ENCODE measurements around the gene CLDN6.
A peak's percentile ranks its signal among the peaks of the same experiment; 100 is the strongest.

Gene CLDN6

DNA sequence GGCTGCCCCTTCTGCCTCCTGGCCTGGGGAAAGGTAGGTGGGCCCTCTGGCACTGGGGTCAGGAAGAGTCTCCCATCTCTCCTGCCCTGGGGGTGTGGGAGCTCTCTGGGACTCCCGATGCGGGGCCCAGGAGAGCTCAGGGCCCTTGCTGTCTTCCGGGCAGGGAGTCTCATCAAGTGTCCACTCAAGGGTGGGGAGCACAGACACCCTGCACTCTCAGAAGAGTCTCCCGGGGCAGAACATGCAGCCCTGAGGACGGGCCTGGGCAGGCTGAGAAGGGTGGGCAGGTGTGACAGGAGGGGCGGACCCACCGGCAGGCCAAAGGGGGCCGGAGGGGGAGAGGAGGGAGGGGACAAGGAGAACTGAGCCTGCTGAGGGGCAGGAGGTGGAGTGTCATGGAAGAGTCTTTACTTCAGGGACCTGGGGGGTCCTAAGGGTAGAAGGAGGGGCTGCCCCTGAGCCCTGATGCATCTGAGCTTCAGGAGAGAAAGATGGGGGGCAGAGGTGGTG is 29.3 kb downstream of the CLDN6 start:
- no peak for DNase-seq (ENCODE audit: low read depth, low spot score)

DNA sequence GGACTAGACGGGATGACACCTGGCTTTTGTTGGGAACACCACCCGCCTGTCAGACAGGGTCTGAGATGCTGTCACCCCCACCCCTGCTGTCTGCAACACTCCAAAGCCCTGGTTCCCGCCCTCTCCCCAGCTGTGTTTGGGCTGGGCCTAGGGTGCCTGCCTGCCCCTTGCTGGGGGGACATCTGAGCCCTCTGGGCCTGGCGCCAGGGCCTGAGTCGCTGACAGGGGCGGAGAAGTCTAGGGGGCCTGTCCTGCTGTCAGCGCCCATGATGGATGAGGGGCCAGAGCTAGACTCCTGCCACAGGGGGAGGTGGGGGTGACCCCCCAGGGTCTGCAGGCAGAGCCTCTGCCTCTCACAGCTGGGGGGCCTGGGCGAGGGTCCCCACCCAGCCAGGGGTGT is 30.1 kb downstream of the CLDN6 start:
- DNase-seq (ENCODE audit: low read depth, low spot score), result no peak

DNA sequence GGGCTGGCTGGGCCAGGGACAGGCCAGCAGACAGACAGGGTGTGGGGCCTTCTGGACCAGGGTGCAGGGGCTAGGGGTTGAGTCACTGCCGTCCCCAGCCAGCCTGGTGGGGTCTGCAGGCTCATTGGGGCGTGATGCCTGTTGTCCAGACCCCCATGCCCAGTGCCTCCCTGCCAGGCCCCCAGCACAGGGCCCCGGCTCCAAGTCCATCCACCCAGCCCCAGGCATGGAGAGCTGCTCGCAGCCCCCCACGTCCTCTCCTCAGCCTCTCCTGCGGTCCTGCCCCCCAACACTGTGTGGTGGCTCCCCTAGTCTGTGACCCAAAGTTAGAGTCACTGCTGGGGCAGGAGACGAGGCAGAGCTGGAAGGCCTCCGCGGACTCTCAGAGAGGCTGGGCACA is 30.7 kb downstream of the CLDN6 start:
- DNase-seq (ENCODE audit: low read depth, low spot score), result no peak

DNA sequence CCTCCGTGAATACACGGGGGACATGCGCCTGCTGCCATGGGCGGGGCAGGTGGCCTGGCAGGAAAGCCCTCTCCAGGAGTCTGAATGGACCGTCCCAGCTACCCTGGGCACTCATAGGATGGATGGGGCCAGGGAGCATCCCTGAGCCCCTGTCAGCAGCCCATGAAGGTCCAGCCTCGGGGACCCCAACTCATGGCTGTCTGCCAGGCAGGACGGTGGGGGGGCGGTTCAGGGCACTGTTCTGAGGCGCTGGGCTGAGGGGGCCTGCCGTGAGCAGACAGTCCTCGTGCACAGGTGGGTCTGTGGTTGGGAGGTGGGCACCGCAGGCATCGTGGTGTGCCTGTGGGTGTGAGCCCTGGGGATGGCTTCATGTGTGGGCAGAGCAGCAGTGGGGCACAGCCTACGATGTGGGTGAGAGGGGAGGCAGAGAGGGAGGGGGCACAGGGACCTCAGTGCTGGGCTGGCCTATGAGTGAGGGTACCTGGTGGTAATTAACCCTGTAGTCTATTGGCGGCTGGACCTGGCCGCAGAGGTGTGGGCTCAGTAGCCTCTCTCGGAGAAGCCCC is 31.3 kb downstream of the CLDN6 start:
- no peak for DNase-seq (ENCODE audit: low read depth, low spot score)

DNA sequence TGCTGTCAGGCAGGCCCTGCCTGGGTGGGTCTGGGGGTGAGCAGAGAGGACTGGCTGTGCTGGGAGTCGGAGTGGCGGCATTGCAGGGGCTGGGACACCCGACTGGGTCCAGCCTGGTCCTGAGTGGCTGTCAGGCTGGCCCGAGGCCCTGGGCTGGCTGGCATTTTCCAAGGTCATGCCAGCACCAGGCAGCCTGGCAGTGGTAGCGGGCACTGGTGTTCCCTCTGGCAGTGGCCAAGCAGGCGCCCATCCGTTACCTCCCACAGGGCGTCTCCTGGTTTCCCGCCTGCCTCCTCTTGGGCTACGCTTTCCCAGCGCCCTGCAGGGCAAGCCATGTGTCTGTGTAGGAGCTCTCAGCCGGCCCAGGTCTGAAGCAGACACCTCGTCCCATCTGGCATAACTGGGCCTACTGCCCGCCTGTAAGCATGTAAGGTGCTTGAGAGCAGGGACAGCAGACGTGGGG is 32.1 kb downstream of the CLDN6 start:
- no peak for DNase-seq (ENCODE audit: low read depth, low spot score)

DNA sequence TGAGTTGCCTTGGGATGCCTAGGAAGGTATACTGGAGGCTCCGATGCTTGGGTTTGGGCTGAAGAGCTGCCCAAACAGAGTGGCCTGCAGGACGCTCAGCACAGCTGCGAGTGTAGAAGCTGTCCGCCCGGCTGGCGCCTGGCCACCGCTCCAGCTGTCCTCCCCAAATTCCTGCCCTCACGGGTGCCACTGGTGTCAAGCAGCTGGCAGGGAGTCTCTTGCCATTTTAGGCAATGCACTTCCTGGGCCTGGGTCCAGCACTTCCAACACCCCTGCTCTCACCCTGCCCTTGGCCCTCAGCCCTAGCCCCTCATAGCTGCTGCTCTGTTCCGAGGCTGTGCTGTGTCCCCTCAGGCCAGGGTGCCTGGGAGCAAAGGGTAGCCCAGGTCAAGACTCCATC is 32.5 kb downstream of the CLDN6 start:
- DNase-seq (ENCODE audit: low read depth, low spot score), result no peak

DNA sequence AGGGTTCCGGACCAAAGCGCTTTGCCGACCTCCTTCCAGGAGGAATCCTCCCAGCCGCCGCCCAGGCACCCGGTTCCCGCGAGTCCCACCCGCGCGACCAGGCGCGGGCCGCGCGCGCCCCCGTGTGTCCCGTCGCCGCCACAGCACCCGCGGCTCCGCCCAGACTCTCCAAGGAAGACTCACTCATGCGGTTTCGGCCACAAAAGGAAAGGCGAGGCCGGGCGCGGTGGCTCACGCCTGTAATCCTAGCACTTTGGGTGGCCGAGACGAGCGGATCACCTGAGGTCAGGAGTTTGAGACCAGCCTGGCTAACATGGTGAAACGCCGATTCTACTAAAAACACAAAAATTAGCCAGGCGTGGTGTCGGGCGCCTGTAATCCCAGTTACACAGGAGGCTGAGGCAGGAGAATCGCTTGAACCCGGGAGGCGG is 34.3 kb downstream of the CLDN6 start:
- DNase-seq (ENCODE audit: low read depth, low spot score), result peak; percentile 40

DNA sequence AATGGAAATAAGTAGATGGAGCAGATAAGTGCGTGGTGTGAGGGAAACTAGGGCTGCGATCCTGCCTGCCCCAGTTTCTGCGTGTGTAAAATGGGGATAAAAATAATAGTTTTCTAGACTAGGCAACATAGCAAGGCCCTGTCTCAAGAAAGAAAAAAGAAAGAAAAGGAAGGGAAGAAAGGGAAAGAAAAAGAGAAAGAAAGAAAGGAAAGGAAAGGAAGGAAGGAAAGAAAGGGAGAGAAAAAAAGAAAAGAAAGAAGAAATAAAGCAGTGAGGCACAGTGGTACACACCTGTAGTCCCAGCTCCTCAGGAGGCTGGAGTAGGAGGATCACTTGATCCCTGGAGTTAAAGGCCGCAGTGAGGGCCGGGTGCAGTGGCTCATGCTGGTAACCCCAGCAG is 35.6 kb downstream of the CLDN6 start:
- no peak for DNase-seq (ENCODE audit: low read depth, low spot score)

DNA sequence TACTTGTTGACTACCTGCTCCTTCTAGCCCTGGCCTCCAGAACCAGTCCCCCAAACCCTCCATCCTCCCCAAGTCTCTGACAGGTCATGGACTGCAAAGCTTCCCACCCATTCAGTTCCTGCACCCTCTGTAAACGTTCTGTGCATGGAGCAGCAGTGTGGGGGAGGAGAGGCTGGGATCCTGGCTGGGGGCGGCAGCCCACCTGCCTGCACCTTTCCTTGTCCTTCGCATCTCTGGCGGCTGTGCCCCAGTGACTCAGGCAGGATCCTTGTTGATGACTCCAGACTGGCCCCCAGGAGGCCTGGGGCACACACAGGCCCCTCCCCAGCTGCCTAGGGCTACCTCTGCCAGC is 36.1 kb downstream of the CLDN6 start:
- no peak for DNase-seq (ENCODE audit: low read depth, low spot score)

DNA sequence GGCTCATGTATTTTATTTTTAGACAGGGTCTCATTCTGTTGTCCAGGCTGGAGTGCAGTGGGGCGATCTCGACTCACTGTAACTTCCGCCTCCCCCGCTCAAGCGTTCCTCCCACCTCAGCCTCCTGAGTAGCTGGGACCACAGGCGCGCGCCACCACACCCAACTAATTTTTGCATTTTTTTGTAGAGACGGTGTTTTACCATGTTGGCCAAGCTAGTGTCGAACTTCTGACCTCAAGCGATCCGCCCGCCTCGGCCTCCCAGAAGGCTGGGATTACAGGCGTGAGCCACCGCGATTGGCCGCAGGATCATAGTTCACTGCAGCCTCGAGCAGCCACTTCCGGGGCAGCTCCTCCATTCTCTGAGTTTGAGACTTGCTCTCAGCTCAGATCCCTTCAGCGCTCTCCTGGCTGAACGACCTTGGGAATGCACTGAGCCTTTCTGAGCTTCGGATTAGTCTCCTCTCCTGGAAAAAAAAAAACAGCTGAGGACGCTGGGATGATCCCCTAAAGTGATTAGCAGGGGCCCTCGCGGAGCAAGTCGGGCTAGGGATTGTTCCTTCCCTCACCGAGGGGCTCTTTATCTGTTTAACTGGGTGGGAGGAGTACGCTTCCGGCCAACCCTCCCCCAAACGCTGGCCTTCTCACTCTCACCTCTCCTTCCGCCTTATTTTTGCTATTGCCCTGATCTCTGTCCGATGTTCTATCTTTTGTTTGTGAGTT is 36.6 kb downstream of the CLDN6 start:
- DNase-seq (ENCODE audit: low read depth, low spot score), result no peak

DNA sequence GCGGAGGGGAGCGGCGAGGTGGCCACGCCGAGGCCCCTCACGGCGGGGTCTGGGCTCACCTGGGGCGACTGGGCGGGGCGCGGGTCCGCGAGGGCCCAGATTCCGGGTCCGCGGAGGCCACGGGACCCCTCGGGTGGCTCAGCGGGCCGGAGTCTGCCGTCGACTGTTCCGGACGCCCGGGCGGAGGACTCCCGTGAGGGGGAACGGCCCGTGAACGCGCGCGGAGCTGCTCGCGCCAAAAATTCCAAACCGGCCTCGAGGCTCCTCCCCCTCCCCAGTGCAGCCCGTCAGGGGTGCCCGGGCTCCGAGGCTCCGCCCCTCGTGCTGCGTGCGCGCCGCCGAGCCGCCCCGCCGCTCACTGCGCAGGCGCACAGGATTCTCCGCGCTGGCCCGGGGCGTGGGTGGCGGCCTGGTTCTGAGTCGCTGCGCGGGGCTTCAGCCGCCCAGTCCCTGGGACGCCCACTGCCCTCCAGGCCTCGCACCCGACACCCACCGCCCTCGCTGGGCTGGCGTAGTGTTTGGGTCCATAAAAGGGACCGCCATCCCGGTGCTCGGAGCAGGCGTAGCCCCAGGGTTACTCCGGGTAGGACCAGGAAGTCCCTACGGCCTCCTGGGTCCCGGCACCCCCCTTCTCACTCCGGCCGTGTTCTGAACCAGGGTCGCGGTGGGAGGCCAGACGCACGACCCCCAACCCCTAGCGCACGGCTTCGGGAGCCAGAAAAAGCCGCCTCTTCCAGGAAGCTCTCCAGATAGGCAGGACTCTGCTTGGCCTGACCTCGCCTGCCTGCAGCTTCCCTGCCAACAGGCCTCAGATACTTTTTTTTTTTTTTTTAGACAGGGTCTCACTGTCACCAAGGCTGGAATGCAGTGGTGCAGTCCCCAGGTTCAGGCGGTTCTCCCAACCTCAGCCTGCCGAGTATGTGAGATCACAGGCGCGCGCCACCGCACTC is 37.5 kb downstream of the CLDN6 start, which contains the start of gene PKMYT1:
PKMYT1 (minus strand) TSS at position 220 of the 950 bp plus-strand sequence. CDS start 789 bp downstream, outside the sequence.
- DNase-seq (ENCODE audit: low read depth, low spot score), result peak; percentile 88

DNA sequence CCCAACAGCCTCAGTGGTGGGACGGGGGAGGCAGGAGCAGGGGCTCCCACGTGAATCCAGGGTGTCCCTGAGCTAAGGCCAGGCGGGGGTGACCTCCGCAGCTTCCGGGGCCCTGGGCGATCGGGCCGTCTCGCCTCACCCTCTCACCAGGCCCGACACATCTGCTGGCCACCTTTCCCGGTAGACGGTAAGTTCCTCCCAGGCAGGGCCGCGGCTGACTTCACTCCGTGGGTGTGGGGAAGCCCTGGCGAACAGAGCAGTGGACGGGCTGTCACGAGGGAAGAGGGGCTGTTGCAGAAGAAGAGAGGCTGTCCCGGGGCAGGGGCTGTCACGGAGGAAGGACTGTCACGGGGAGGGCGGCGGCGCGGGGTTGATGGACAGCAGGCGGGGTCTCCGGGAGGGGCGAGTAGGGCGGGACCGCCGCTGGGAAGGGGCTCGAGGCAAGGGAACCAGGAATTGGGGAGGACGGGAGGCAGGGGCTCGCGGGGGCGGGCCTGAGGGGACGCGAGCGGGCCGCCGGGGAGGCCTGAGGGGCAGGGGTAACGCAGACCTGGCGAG is 38.2 kb downstream of the CLDN6 start:
- no peak for DNase-seq (ENCODE audit: low read depth, low spot score)

DNA sequence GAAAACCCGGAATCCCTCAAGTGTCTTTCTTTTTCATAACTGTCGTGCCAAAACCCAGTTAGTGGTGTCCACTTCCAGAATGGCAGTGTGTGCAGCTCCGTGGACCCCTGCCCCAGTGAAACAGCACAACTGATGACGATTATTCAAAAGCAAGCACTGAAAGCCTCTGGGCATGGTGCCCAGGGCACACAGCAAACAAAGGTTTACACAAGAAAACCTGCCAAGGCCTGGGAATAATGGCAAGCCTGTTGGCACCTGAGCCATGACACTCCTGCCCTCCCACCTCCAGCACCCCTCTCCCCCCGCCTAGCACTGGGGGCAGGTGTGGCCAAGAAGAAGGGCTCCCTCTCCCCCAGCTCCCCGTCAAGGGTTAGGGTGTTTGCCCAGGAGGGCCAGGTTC is 40.5 kb downstream of the CLDN6 start:
- no peak for DNase-seq (ENCODE audit: low read depth, low spot score)

DNA sequence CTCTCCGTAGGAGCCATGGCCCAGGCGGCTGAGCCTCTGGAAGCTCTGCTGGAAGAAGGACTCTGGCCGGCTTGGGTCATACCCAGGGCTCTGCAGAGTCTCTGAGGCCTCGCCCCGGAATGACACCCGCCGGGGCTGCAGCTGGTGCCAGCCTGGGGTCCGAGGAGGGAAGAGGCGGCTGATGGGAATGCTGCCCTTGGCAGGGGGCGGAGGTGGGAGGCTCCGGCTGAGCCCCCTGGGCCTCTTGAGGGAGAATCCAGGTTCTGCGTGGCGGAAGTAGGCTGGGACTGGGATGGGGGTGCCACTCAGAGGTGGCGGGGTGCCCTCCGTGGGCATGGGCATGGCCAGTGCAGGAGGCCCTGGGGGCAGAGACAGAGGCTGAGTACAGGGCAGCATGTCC is 41.3 kb downstream of the CLDN6 start:
- DNase-seq (ENCODE audit: low read depth, low spot score), result no peak

DNA sequence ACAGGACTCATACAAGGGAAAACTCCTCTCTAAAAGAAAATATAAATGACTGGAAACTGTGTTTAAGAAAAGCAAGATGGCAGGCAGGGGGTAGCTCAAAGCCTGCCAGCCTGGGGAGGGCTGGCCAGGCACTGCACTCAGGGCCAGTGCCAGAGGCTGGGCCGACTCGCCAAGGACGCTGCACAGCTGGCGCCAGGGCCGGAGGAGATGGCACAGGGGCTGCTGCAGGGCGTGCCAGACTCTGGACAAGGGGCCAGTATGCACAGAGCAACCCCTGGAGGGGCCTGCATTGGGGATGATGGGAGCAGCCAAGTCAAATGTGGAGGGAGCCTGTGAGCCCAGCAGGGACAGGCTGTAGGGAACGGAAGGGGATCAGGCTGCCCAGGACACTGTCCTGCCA is 41.8 kb downstream of the CLDN6 start:
- DNase-seq (ENCODE audit: low read depth, low spot score), result no peak

DNA sequence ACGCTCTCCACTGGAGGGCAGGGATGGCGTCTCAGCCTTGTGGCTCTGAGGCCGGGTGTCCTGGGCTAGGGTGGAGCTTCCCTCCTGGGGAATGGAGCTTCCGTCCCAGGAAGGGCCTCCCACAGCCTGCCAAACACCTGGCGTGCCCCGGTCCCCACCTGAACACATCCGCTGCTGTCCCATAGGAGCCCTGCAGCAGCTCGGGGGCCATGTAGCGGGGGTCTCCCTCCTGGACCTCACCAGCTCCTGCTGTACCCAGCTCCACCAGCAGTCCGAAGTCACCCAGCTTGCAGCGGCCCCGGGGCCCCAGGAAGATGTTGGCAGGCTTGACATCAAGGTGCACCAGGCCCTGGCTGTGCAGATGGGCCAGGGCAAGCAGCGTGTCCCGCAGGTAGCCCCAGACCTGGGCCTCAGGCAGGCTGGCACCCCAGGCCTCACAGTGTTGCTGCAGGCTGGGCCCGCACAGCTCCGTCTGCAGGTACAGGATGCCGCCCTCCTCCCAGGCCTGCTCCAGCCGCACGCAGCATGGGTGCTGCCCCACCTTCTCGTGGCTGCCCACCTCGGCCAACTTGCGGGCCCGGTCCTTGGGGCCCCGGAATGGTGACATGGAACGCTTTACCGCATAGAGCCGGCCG is 42.7 kb downstream of the CLDN6 start:
- DNase-seq (ENCODE audit: low read depth, low spot score), result no peak

DNA sequence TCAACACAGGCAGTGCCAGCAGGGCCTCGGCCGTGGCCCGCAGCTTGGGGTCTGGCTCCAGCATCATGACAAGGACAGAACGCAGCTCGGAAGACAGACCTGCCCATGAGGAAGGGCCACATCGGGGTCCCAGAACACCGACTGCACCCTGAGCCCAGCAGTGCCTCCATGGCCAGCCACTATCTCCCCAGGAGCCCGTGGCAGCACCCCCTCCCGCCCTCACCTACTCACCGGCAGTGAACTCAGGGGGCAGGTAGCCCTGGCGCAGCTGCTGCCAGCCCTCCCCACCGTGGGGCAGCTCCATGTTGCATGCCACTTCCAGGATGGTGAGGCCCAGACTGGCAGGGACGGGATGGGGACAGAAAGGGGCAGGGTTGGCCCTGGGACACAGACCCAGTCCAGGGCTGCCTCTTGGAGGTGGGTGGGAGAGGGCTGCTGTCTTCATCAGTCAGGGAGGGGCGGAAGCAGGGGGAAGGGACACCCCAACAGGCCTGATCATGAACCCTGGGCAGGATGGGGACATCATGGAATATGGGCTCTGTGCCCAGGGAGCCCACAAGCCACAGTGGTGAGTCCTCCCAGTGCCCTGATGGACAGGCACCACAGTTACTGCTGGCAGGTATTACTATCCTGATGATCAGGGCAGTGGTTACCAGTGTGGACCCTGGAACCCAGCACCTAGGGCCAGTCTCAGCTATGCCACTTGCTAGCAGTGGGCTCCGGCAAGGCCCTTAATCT is 43.5 kb downstream of the CLDN6 start:
- no peak for DNase-seq (ENCODE audit: low read depth, low spot score)

DNA sequence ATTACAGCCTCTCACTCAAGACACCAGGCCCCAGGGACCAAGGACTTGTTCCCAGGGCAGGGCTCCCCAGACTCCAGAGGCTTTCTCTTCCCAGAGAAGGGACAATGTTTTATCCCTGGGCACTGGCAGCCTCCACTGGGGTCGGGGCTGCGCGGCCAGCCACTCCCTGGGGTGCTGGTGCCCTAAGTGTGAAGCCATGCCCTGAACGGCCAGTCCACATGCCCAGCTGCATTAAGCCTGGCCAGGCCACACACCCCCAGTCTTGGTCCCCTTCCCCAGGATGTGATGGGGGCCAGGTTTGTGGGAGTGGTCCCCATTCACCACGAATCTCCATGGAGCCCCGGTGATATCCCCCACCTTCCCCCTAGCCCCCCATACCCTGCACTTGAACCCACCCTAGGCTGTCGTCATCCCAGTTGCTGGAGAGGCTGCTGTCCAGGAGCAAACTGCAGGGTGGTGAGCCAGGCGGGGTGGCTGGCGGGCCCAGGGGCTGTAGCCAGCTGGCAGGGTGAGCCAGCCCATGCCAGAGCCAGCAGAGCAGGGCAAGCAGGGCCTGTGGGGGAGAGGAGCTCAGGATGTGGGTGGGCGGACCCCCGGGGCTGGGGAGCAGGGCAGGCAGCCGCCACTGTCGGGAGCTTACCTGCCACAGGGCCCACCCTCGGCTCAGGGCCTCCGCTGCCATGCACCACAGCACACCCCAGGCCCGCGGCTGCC is 44.2 kb downstream of the CLDN6 start:
- no peak for DNase-seq (ENCODE audit: low read depth, low spot score)

DNA sequence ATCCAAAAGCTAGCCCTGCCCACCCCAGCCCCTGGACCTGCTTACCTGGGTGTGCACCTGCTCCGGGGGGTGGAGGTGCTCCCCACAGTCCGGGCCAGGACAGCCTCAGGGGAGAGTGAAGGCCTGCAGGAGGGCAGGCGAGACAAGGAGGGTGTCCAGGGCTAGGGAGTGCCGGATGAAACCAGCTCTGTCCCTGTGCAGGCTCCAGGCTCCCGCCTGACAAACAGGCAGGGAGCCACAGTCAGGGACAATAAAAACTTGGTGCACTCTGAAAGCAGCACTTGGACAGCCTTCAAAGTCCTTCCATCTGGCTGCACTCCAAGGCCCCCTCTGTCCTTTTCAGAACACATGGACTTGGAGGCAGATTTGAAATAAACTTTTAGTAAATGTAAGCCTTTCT is 44.9 kb downstream of the CLDN6 start:
- no peak for DNase-seq (ENCODE audit: low read depth, low spot score)

Data from activated CD4-positive, CD25-positive, alpha-beta regulatory T cell treated with anti-CD3 and anti-CD28 coated beads, Interleukin-2, amount 50 U/mL, for 16 hours (primary cell).